WERI-Rb-1 (cell line): ENCODE measurements around the gene KRT84.

Source experiments
- DNase-seq: peaks from one replicate; pipeline ENCODE4 v3.0.0-alpha.2; 2020
- H3K27ac ChIP-seq: fragments of 250-450 bp; sonication (Bioruptor Pico); 2 replicates; pipeline ENCODE4 v1.5.1; 2020; ENCODE audit warnings: mild to moderate bottlenecking, moderate library complexity
- H3K27me3 ChIP-seq: fragments of 250-450 bp; sonication (Bioruptor Pico); 2 replicates; pipeline ENCODE4 v1.5.1; 2021; ENCODE audit warnings: mild to moderate bottlenecking, low read depth, moderate library complexity; ENCODE audit not compliant: insufficient read depth, severe bottlenecking
- H3K36me3 ChIP-seq: fragments of 250-450 bp; sonication (Bioruptor Pico); 2 replicates; pipeline ENCODE4 v1.5.1; 2020; ENCODE audit warnings: mild to moderate bottlenecking, moderate library complexity
- H3K4me3 ChIP-seq: 2 replicates; pipeline ENCODE4 v1.5.1; 2011; ENCODE audit warnings: low read depth, mild to moderate bottlenecking, control low read depth, low read length
- H3K9me3 ChIP-seq: fragments of 250-450 bp; sonication (Bioruptor Pico); 2 replicates; pipeline ENCODE4 v1.5.1; 2021; ENCODE audit warnings: mild to moderate bottlenecking, moderate library complexity; ENCODE audit not compliant: severe bottlenecking
- CTCF ChIP-seq: IDR thresholded peaks from 2 replicates; pipeline ENCODE4 v1.5.1; 2011; ENCODE audit warnings: low read depth, mild to moderate bottlenecking, control low read depth, inconsistent platforms, low read length

Gene KRT84

GRCh38 chr12:52356031-52356761, 29.3 kb downstream of the KRT84 start:
- Histone ChIP-seq H3K27me3 (no peaks in the 10 kb centered on the region), H3K36me3 (no peaks in the 10 kb centered on the region), H3K4me3 (no peak overlapping the region), H3K27ac (no peak overlapping the region), H3K9me3 (no peaks in the 10 kb centered on the region)
- DNase-seq: no peak
- no peak for TF ChIP-seq CTCF

DNA sequence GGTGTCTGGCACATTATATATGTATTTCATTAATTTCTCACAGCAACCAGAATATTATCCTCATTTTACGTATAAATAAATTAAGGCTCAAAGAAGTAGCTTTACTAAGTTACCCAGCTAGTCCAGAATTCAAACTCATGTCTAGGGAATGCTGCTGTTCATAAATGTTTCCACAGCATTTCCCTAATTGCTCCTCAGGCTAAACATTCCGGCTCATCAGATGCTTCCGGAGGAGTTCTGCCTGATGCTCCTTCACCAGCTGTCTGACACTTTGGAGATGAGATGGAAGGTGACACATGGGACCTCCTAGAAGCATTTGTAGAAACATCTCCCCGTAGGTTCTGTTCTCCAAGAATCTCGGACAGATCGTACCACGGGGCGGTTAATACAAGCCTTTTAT, 30.3 kb downstream of the KRT84 start:
- Histone ChIP-seq H3K9me3 (no peaks in the 10 kb centered on the region), H3K36me3 (no peaks in the 10 kb centered on the region), H3K4me3 (no peak overlapping the region), H3K27ac (no peak overlapping the region), H3K27me3 (peaks cover 4% of the 10 kb centered on the region)
- no peak for TF ChIP-seq CTCF
- DNase-seq: no peak

- H3K9me3 ChIP-seq: no peaks in the 10 kb centered on the region
- no peaks in the 10 kb centered on the region for H3K36me3 ChIP-seq
- no peak for TF ChIP-seq CTCF
- no peak for DNase-seq
- H3K4me3 ChIP-seq: no peak overlapping the region
- H3K27me3 ChIP-seq: peaks cover 8% of the 10 kb centered on the region
- no peak overlapping the region for H3K27ac ChIP-seq
Observed at GRCh38 chr12:52354200-52354599, 31.3 kb downstream of the KRT84 start.

DNA sequence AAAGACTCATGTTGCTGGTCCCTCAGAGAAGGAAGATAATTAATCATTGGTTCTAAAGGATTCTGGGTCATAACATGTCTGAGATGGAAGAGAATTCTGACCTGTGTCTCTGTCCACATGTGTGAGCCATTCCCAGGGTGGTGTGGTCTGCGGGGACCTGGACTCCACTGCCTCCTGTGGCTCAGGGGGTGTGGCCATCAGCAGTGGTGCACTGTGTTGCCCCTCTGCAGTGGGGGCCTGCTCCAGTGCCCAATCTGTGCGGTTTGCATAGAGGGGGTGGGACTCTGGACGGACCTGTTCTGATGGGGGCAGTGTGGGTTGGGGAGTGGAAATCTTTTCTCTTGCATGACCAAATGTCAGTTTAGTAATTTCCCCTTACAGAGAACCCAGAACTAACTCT, 31.7 kb downstream of the KRT84 start:
- TF ChIP-seq CTCF: no peak
- H3K4me3 ChIP-seq: no peak overlapping the region
- no peak overlapping the region for H3K27ac ChIP-seq
- H3K27me3 ChIP-seq: peaks cover 8% of the 10 kb centered on the region
- no peaks in the 10 kb centered on the region for H3K36me3 ChIP-seq
- no peak for DNase-seq
- H3K9me3 ChIP-seq: no peaks in the 10 kb centered on the region

GRCh38 chr12:52352951-52353350, 32.5 kb downstream of the KRT84 start:
- H3K27ac ChIP-seq: no peak overlapping the region
- DNase-seq: no peak
- peaks cover 8% of the 10 kb centered on the region for H3K27me3 ChIP-seq
- H3K4me3 ChIP-seq: no peak overlapping the region
- TF ChIP-seq CTCF: no peak
- no peaks in the 10 kb centered on the region for H3K36me3 ChIP-seq
- H3K9me3 ChIP-seq: no peaks in the 10 kb centered on the region
